Retinal pigment epithelial cell (primary cell): ENCODE measurements around the gene SIL1.
A peak's percentile ranks its signal among the peaks of the same experiment; 100 is the strongest.

Experiments
- DNase-seq: peaks from one replicate; pipeline ENCODE4 v3.0.0-alpha.2; 2010; ENCODE audit warnings: low read depth
- H3K4me3 ChIP-seq: 2 replicates; pipeline ENCODE4 v1.5.1; 2011; ENCODE audit warnings: mild to moderate bottlenecking, low read length, control low read depth, moderate library complexity
- CTCF ChIP-seq: conservative IDR thresholded peaks from 2 replicates; pipeline ENCODE4 v1.5.1; 2011; ENCODE audit warnings: low read depth, low read length, control low read depth, inconsistent platforms

SIL1 gene

DNA sequence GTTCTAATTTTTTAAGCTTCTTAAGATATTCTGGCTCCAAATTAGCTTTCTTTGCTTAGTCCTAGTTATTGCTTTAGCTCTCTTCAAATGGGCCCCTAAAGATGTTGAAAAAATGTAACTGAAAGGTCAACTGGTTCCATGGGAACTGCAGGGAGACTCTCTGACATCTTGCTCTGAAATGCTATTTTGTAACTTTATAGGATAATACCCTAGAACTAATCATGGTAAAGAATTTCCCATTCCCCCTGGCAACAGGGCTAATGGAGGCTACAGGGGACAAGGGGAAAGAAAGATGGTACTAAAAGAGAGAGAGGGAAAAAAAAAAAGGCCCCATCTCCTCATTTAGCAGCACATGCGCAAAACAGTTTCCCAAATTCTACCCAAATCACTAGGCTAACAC is 39.4 kb downstream of the SIL1 start:
- no peak overlapping the region for H3K4me3 ChIP-seq
- no peak for TF ChIP-seq CTCF
- no peak for DNase-seq

- TF ChIP-seq CTCF: no peak
- DNase-seq: no peak
- H3K4me3 ChIP-seq: no peak overlapping the region
These were observed 40.6 kb downstream of the SIL1 start for GRCh38 chr5:139157556-139157955.

DNA sequence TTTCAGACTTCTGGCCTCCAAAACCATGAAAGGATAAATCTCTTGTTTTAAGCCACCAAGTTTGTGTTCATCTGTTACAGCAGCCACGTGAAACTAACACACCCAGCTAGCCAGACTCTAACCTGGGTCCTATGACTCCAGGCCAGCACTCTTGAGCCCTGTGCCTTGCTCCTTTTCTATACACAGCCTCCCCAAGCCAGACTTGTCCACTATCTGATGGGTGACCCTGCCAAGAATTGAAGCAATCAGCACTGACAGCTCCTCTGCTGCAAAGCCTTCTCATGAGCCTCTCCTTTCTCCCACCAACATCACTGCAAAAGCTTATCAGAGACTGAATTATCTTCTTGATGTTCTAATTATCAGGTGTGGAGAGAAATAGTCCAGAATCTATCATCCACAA is 41.4 kb downstream of the SIL1 start:
- H3K4me3 ChIP-seq: no peak overlapping the region
- no peak for TF ChIP-seq CTCF
- DNase-seq: no peak

DNA sequence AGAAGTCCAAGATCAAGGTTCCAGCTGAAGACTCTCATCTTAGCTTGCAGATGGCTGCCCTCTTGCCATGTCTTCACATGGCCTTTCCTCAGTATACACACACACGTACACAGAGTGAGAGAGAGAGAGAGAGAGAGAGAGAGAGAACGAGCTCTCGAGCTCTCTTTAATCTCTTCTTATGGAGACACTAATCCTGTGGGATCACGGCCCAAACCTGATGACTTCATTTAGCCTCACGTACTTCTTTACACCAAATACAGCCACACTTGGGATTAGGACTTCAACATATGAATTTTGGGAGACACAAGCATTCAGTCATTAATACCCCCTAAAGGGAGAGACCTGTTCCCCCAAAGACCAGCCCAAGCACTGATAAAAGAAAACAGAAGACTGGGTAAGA is 42.8 kb downstream of the SIL1 start:
- DNase-seq: peak; percentile 67
- no peak for TF ChIP-seq CTCF
- no peak overlapping the region for H3K4me3 ChIP-seq

- no peak for TF ChIP-seq CTCF
- no peak for DNase-seq
These were observed 46.3 kb downstream of the SIL1 start for GRCh38 chr5:139151902-139152301.

GRCh38 chr5:139150367-139150999 is 47.7 kb downstream of the SIL1 start:
- DNase-seq: no peak
- no peak for TF ChIP-seq CTCF
- H3K4me3 ChIP-seq: no peak overlapping the region

More at GRCh38 chr5:139151902-139152301, 46.3 kb downstream of the SIL1 start:
- no peak overlapping the region for H3K4me3 ChIP-seq

DNA sequence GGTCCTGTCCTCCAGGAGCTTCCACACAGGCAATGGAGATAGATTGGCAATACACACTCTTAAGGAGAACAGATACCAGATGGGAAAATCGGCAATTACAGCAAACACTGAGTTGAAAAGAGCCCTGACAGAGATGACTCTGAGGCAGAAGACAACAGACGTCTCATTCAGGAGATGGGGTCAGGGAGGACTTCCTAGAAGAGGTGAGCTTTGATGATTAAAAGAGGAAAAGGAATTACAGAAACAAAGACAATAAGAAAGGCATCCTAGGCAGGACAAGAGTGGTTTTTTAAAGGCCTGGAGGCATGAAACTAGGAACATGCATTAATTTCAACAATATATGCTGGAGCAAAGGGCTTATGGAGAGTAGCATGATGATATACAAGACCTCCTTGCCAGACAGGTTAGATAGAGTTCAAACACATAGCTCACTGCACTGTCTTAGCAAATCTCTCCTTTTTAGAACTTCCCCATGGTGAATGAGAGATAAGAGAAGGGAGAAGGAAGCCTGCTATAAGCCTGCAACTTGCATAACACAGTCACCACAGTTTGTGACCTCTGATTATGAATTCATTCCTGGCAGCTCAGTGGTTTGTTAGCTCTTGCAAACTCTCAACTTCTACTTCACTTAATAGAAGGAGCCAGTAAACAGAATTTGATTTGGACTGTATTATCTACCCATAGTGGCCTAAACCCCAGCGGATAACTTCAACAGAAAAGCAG is 48.5 kb downstream of the SIL1 start:
- H3K4me3 ChIP-seq: no peak overlapping the region
- no peak for TF ChIP-seq CTCF
- no peak for DNase-seq
